ENCODE measurements around the gene ADAMTSL2.

The ADAMTSL2 gene

DNA sequence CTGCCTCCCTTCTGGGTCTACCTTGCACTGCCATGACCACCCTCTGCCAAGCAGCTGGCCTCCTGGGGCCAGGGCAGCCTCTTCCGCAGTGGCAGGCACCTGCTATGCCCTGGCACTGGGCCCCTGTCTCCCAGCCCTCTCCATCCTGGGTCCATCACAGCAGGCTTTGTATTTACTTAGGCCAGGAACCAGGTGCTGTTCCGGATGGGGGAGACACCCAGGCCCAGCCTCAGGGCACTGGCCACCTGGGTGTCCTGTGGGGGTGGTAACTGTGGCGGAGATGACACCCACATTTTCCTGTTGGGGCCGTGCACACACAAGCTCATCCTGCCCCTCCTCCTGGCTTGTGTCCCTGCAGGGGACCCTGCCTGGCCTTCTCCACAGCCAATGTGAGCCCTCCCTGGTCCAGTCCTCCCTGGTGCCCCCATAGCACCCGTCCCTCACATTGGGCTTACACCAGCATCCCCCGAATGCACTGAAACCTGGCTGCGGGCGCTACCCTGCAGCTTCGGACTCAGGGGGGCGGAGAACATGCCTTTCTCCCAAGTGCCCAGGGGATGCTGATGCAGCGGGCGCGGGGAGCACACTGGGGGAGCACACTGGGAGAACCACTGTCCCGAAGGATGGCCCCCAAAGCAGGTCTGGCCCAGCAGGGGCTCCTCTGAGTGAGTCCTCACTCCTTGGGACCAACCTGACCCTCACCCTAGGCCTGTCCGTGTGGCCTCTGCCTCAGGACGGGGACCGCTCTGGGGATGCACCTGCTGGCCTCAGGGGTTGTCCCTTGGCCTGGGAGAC lies 56.8 kb downstream of the ADAMTSL2 start:
- no peak for DNase-seq

- no peak for DNase-seq
These were observed 57.5 kb downstream of the ADAMTSL2 start for GRCh38 chr9:133591985-133592384.

DNA sequence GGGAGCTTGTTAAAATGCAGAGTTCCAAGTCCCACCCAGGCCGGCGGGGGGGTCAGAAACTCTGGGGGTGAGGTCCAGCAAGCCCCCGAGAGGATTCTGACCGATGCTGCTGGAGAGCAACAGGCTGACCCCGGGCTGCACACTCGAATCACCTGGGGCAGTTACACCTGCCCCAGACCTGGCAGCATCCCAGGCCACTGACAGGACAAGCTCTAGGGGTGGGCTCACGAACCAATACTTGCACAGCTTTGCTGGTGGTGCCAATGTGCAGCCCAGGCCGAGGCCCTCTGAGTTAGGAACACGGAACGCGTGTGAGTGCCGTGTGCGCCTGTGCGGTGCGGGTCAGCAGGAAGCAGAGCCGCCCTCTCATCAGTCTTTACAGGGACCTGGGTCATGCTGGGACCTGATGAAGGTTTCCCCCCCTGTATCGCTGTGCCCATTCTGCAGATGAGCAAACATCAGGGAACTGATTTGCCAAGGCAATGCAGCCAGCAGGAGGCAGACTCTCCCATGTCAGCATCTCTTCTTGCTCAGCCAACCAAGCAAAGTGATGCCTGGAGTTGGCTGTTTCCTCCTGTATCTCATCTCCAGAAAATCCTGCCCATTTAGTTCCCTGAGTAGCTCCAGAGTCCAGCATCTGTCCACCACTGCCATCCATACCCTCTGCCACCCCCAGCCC lies 58.4 kb downstream of the ADAMTSL2 start:
- DNase-seq: no peak

GRCh38 chr9:133593587-133594253 lies 59.2 kb downstream of the ADAMTSL2 start:
- no peak for DNase-seq

GRCh38 chr9:133594310-133594709 lies 59.8 kb downstream of the ADAMTSL2 start:
- DNase-seq: no peak

DNA sequence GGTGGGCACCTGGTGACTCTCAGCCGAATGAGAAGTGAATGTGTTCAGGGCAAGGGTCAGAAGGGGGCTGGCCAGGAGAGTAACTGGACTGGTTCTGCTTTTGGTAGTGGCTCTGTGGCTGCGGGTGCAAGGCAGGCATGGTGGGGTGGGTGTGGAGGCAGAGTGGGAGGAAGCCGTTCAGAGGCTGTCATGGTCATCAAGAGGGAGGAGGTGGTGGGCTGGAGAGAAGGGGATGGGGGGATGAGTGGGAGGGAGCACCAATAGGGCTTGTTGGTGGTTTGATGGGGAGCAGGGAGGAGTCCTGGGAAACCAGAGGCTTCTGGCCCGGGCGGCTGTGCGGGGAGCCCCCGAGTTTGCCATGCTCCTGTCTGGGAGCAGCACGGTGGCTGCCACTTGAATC lies 61.4 kb downstream of the ADAMTSL2 start:
- no peak for DNase-seq

DNA sequence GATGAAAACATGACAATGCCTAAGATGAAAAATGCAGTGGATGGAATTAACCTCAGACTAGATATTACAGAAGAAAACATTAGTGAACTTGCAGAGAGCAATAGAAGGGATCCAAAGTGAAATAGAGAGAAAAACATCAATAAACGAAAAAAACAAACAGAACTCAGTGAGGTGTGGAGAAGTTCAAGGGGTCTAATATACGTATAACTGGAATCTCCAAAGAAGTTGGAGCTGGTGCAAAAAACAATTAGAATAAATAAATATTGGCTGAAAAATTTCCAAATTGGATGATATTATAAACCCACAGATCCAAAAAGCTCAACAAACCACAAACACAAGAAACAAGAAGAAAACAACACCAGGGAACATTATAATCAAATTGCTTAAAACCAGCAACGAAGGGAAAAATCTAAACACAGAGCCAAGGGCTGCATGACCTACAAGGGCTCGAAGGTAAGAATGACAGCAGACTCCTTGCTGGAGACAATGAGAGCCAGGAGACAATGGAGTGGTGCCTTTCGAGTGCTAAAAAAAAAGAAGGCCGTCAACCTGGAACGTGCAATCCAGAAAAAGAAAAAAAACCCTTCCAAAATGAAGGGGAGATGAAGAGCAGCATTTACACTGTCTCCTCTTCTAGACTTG lies 62.9 kb downstream of the ADAMTSL2 start:
- no peak for DNase-seq

- no peak for DNase-seq
These were observed 64.5 kb downstream of the ADAMTSL2 start for GRCh38 chr9:133598978-133599377.

- no peak for DNase-seq
These were observed 65.1 kb downstream of the ADAMTSL2 start for GRCh38 chr9:133599470-133600173.

GRCh38 chr9:133600739-133601138 lies 66.2 kb downstream of the ADAMTSL2 start:
- no peak for DNase-seq

DNA sequence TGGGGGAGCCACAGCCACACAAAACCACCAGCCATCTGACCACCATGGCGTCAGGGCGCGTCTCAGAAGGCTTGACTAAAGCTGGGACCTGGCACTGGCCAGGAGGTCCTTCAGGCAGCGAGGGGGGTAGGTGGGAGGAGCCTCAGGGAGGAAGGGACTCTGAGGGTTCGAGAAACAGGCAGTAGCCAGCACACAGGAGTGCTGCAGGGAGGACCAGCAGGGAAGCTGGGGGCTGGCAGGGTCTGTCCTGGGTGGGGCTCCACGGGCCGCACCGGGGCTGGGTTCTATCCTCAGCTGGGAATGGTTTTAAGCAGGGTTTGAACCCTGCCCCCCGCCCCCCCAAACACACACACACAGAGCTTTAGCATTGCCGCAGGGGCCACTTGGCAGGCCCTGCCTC lies 67.2 kb downstream of the ADAMTSL2 start:
- DNase-seq: no peak

DNA sequence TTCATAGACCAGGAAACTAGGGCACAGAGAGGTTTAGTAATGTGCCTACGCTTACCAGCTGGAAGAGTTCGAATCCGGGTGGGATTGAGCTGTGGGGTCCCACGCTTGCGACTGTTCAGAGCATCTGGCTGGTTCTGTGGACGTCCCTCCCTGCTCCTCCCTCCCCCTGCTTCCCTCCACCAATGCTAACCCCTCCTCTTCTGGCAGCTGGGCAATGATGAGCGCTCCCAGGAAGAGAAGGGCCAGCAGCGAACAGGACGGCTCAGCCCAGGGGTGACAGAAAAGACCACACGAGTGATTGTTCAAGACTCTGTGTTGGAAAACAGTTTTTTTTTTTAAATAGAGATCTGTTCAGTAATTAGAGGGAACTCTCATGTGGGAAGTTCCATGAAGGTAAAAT lies 67.8 kb downstream of the ADAMTSL2 start:
- no peak for DNase-seq

- no peak for DNase-seq
These were observed 68.8 kb downstream of the ADAMTSL2 start for GRCh38 chr9:133603135-133603927.

GRCh38 chr9:133604214-133604613 lies 69.7 kb downstream of the ADAMTSL2 start:
- no peak for DNase-seq

DNA sequence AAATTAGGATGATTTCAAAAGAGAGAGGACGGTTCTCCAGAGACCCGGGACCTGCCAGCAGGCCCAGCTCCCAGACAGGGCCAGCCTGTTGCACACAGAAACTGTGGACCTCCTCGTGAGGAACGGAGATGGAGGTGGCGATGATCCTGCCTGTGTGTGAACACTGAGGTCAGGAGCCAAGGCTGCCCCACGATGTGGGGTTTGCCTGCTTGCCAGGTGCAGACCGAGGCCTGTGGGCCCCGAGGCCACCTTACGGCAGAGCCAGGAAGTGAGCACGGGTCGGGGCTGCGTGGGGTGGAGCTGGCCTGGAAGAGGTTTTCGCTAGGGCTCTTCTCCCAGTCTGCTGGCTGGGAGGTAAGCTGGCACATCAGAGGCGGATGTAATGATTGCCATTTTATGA lies 70.4 kb downstream of the ADAMTSL2 start:
- no peak for DNase-seq

- DNase-seq: no peak
These were observed 70.9 kb downstream of the ADAMTSL2 start for GRCh38 chr9:133605446-133605845.

GRCh38 chr9:133605856-133606707 lies 71.6 kb downstream of the ADAMTSL2 start:
- no peak for DNase-seq

GRCh38 chr9:133606708-133607025 lies 72.2 kb downstream of the ADAMTSL2 start:
- no peak for DNase-seq

DNA sequence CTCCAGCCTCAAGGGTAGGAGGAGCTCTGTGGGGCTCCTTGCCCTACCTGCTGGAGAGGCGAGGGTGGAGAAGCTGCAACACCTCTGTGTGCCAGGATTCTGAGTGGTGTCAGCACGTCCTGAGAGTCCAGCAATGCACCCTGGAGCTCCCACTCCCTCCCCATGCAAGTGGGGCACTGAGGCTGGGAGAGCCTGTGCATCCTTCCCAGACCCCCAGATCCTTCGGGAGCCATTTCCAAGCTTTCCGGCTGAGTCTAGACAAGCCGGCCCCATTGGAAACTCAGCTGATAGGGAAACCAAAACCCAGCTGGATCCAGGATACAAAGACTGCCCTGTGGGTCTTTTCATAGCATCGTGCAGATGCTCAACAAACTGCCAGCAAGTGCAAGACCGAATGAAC lies 72.9 kb downstream of the ADAMTSL2 start:
- no peak for DNase-seq

DNA sequence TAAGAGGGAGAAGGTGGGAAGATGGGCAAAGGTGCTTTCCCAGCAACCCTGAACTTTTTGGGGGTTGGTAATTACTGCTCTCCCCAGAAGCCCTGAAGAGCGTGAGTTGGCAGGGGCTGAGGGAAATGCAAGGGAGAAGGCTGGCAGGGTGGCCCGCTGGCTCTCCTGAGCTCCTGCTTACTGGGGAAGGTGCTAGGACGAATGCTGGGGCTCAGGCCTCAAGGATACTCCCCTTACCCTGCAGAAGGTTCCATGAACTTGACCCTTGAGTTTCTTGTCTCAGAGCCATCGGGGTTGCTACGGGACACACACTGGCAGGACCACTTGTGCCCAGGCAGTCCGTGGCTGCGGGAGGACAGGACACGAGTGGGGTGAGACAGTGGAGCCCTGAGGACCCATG lies 73.5 kb downstream of the ADAMTSL2 start:
- DNase-seq: no peak

GRCh38 chr9:133608382-133608781 lies 73.9 kb downstream of the ADAMTSL2 start:
- DNase-seq: no peak

All from T-helper 9 cell (primary cell).